ENCODE results near the gene DDX59.

Gene DDX59

DNA sequence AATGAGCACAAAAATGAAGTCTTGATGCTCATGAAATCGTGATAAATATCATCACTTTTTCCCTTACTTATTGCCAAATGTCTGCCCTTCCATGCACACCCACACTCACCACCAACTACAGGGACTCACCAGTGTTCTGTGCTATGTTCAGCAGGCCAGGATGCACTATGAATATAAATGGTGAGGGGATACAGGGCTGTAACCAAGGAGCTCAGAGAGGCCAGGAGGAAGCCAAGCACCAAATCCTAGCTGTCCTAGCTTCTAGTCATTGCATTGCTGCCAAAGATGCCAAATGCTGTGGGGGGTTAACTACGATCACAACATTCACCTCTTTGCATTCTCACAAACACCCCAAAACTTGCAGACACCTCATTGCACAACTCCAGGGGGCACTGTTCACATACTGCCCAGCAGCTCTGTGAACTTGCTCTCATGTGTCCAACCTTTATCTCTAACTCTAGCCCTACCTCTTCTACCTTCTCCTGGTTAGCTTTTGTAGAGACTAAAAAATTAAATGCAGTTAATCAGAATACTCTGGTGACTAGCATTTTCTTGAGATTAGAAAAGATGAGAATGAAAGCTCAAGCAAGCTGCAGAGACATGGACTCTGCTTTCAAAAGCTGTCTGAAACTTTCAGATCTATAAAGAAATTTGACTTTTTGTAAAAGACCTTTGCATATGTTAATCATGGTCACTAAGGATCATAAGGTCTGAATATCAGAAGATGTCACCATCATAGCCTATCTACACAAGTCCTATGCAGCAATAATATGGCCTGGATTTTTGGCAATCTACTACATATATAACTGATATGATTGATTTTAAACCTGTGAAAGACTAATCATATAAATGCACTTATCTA is 35.2 kb downstream of the DDX59 start:
- POLR2A ChIA-PET = interaction anchor here (1.2 kb wide), 1 partner anchor 36 kb away, joined by 3 read pairs; the partner anchor contains the start of gene DDX59
- CTCF ChIA-PET = interaction anchor here (0.7 to 2.1 kb wide), 4 partner anchors 11 to 274 kb away, joined by 3 to 14 read pairs (median 4); no protein-coding TSS in a partner anchor
- TF ChIP-seq ZNF223 (tag by site-specific recombination; IDR thresholded peaks at IDR 0.05) (no peak), ZNF580 (tag by site-specific recombination; IDR thresholded peaks at IDR 0.05) (peak; percentile 38; the same call in 1 of the 2 replicates), SALL2 (tag by site-specific recombination; IDR thresholded peaks at IDR 0.05; ENCODE audit: borderline replicate concordance) (no peak), YY1 (tag by site-specific recombination; IDR thresholded peaks at IDR 0.05) (no peak)
- H3K27ac ChIP-seq (ENCODE audit: extremely low read depth, low read depth, low read length) = no peak overlapping the region
- H3K4me3 ChIP-seq (ENCODE audit: low read depth, low read length) = no peak overlapping the region
- H3K9me3 ChIP-seq (ENCODE audit: control insufficient read depth, insufficient read depth, low read depth, low read length) = no peaks in the 10 kb centered on the region
- no peaks in the 10 kb centered on the region for H3K4me1 ChIP-seq (ENCODE audit: control insufficient read depth, insufficient read depth, low read length)
- H3K36me3 ChIP-seq (ENCODE audit: control insufficient read depth in 2 of 2, insufficient read depth in 1 of 2, low read length in 2 of 2) = no peaks in the 10 kb centered on the region

GRCh38 chr1:200631375-200631774 is 38.3 kb downstream of the DDX59 start:
- ChIA-PET CTCF (interaction anchor here (0.7 to 1.6 kb wide), 2 partner anchors 10 to 168 kb away, joined by 3 to 9 read pairs; partner anchors contain the start of gene KIF14), POLR2A (no interaction called here)
- Histone ChIP-seq H3K9me3 (ENCODE audit: control insufficient read depth, insufficient read depth, low read depth, low read length) (no peaks in the 10 kb centered on the region), H3K4me3 (ENCODE audit: low read depth, low read length) (no peak overlapping the region), H3K36me3 (ENCODE audit: control insufficient read depth in 2 of 2, insufficient read depth in 1 of 2, low read length in 2 of 2) (no peaks in the 10 kb centered on the region), H3K4me1 (ENCODE audit: control insufficient read depth, insufficient read depth, low read length) (no peaks in the 10 kb centered on the region), H3K27ac (ENCODE audit: extremely low read depth, low read depth, low read length) (no peak overlapping the region)
- TF ChIP-seq ZNF280C (tag by site-specific recombination; IDR thresholded peaks at IDR 0.05) = no peak
- no peak for TF ChIP-seq SP3 (tag by site-specific recombination; IDR thresholded peaks at IDR 0.05)
- TF ChIP-seq KLF7 (tag by site-specific recombination; IDR thresholded peaks at IDR 0.05; ENCODE audit: borderline replicate concordance) = no peak
- no peak for TF ChIP-seq ZNF623 (tag by site-specific recombination; IDR thresholded peaks at IDR 0.05)
- TF ChIP-seq SP2 (tag by site-specific recombination; IDR thresholded peaks at IDR 0.05) = no peak
- TF ChIP-seq ZBTB20 (tag by site-specific recombination; IDR thresholded peaks at IDR 0.05) = no peak
- TF ChIP-seq BCL6B (tag by site-specific recombination; IDR thresholded peaks at IDR 0.05) = no peak
- TF ChIP-seq, protein P1, sequence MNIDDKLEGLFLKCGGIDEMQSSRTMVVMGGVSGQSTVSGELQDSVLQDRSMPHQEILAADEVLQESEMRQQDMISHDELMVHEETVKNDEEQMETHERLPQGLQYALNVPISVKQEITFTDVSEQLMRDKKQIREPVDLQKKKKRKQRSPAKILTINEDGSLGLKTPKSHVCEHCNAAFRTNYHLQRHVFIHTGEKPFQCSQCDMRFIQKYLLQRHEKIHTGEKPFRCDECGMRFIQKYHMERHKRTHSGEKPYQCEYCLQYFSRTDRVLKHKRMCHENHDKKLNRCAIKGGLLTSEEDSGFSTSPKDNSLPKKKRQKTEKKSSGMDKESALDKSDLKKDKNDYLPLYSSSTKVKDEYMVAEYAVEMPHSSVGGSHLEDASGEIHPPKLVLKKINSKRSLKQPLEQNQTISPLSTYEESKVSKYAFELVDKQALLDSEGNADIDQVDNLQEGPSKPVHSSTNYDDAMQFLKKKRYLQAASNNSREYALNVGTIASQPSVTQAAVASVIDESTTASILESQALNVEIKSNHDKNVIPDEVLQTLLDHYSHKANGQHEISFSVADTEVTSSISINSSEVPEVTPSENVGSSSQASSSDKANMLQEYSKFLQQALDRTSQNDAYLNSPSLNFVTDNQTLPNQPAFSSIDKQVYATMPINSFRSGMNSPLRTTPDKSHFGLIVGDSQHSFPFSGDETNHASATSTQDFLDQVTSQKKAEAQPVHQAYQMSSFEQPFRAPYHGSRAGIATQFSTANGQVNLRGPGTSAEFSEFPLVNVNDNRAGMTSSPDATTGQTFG (tag by site-specific recombination; IDR thresholded peaks at IDR 0.05; ENCODE audit: borderline replicate concordance) = no peak
- no peak for TF ChIP-seq ZNF791 (tag by site-specific recombination; IDR thresholded peaks at IDR 0.05)
- no peak for TF ChIP-seq ZNF776 (tag by site-specific recombination; IDR thresholded peaks at IDR 0.05; ENCODE audit: borderline replicate concordance)
- no peak for TF ChIP-seq ZNF24 (tag by site-specific recombination; IDR thresholded peaks at IDR 0.05)
- no peak for TF ChIP-seq BCL11A (tag by site-specific recombination; IDR thresholded peaks at IDR 0.05; ENCODE audit: low read depth)
- no peak for TF ChIP-seq ZNF221 (tag by site-specific recombination; IDR thresholded peaks at IDR 0.05; ENCODE audit: borderline replicate concordance)
- no peak for TF ChIP-seq ZNF660 (tag by site-specific recombination; IDR thresholded peaks at IDR 0.05)
- TF ChIP-seq ZNF362 (tag by site-specific recombination; IDR thresholded peaks at IDR 0.05) = no peak
- TF ChIP-seq KLF16 (tag by site-specific recombination; IDR thresholded peaks at IDR 0.05) = no peak
